ENCODE data around the gene DAAM1.

- TF ChIP-seq CTCF (IDR thresholded peaks at IDR 0.05) (no peak), POLR2A (IDR thresholded peaks at IDR 0.05) (no peak)
Observed at GRCh38 chr14:59271256-59271655, 82.8 kb downstream of the DAAM1 start.

Measured in uterus (tissue), 2 donors.